T-cell (primary cell): Measurements from ENCODE around the gene TTBK1. TPM values are rescaled to one million over a fixed set of nuclear protein-coding genes. Genes with fewer than 3 reads are reported as not detected.

Source experiments
- ATAC-seq, 4 experiments: fragments of 200-7000 bp in 3 of 4; fragments of 150-1000 bp in 1 of 4; cut with Tn5 transposase; replicated peaks in 1 of 4; 1 replicate in 3 of 4; 2 replicates in 1 of 4; pipeline ENCODE4 v1.10.0; 2021; ENCODE audit warnings: moderate library complexity in 3 of 4, mild to moderate bottlenecking in 2 of 4, moderate number of reproducible peaks in 1 of 4
- CTCF ChIA-PET, 2 donors: fragments of 300-600 bp; sonication (Branson Sonifier 250); formaldehyde crosslinking; loops; one replicate each; lab custom pipeline; 2022; ENCODE audit warnings: antibody characterized with exemption in 2 of 2; lab: Charles Lee
- POLR2A ChIA-PET, 2 donors: fragments of 300-600 bp; sonication (Branson Sonifier 250); formaldehyde crosslinking; loops; one replicate each; lab custom pipeline; 2022; ENCODE audit warnings: antibody characterized with exemption in 2 of 2; lab: Charles Lee
- DNase-seq, 35 experiments: peaks; one replicate each; pipeline versions ENCODE4 v3.0.0 to v3.0.0-alpha.2; 2013 to 2023
- H3K27ac ChIP-seq: one replicate; pipeline ENCODE4 v1.5.1; 2013; ENCODE audit warnings: low read length
- H3K27me3 ChIP-seq, 2 experiments: replicated peaks in 1 of 2; 1 replicate in 1 of 2; 2 replicates in 1 of 2; pipeline versions ENCODE4 v1.6.1 to v1.7.0; 2013; ENCODE audit warnings: low read length in 1 of 2, mixed read lengths in 1 of 2; ENCODE audit not compliant: control insufficient read depth in 2 of 2, insufficient read depth in 2 of 2; ENCODE audit errors: extremely low read depth in 1 of 2
- H3K36me3 ChIP-seq, 2 donors: 1 replicate in 1 of 2; 2 replicates in 1 of 2; pipeline versions ENCODE4 v1.6.1 to v1.7.0; 2013; ENCODE audit warnings: low read length in 1 of 2; ENCODE audit not compliant: control insufficient read depth in 2 of 2, insufficient read depth in 1 of 2; ENCODE audit errors: extremely low read depth in 1 of 2
- H3K4me1 ChIP-seq, 2 experiments: 1 replicate in 1 of 2; 2 replicates in 1 of 2; pipeline versions ENCODE4 v1.6.1 to v1.7.0; 2013; ENCODE audit warnings: low read length in 2 of 2, mixed read lengths in 1 of 2; ENCODE audit not compliant: insufficient read depth in 2 of 2, control insufficient read depth in 1 of 2; ENCODE audit errors: extremely low read depth in 1 of 2
- H3K4me3 ChIP-seq, 2 donors: 1 replicate in 1 of 2; 2 replicates in 1 of 2; pipeline versions ENCODE4 v1.5.1 to v1.7.0; 2013; ENCODE audit warnings: mild to moderate bottlenecking in 2 of 2, low read length in 1 of 2, moderate library complexity in 1 of 2; ENCODE audit not compliant: control insufficient read depth in 1 of 2; ENCODE audit errors: extremely low read depth in 1 of 2
- H3K9me3 ChIP-seq: 2 replicates; pipeline ENCODE4 v1.7.0; 2013
- H3K27ac Mint-ChIP-seq, 2 donors: one replicate each; pipeline ENCODE4 v1.8.0; 2020 to 2021; ENCODE audit warnings: mild to moderate bottlenecking in 2 of 2, mixed read lengths in 2 of 2
- H3K27me3 Mint-ChIP-seq, 2 donors: one replicate each; pipeline ENCODE4 v1.8.0; 2021 to 2022; ENCODE audit warnings: mixed read lengths in 2 of 2
- H3K36me3 Mint-ChIP-seq: one replicate; pipeline ENCODE4 v1.8.0; 2021; ENCODE audit warnings: mixed read lengths
- H3K4me1 Mint-ChIP-seq, 3 donors: one replicate each; pipeline ENCODE4 v1.8.0; 2020 to 2022; ENCODE audit warnings: mixed read lengths in 3 of 3, mild to moderate bottlenecking in 1 of 3
- H3K4me3 Mint-ChIP-seq, 3 donors: one replicate each; pipeline ENCODE4 v1.8.0; 2020 to 2022; ENCODE audit warnings: mild to moderate bottlenecking in 3 of 3, mixed read lengths in 3 of 3, moderate library complexity in 3 of 3
- H3K9me3 Mint-ChIP-seq, 3 donors: one replicate each; pipeline ENCODE4 v1.8.0; 2020 to 2022; ENCODE audit warnings: mixed read lengths in 3 of 3
- WGBS: methylation state at CpG from one replicate; pipeline ENCODE4 v1.1.5; 2013; ENCODE audit warnings: missing lambda C conversion rate; ENCODE audit not compliant: insufficient coverage; 5-methylcytosine and 5-hydroxymethylcytosine counted together
- total RNA-seq, 35 experiments: library from RNA in 6 of 35; stranded (reverse) in 6 of 35; fragments of 120-200 nt in 1 of 35; gene quantifications; one replicate each; pipeline versions ENCODE4 v1.2.1 to v1.2.4 and lab custom pipeline; 2013 to 2026

TTBK1 gene
- total RNA-seq, 5 donors from 2014 or later (not counting 1 experiment from before 2014, with no cell fraction given): 0.03 to 0.07 TPM; not detected in 3

- CTCF ChIA-PET: no interaction called here
- no peak for ATAC-seq
- H3K27ac ChIP-seq: no peak overlapping the region
- no peaks in the 10 kb centered on the region for H3K9me3 Mint-ChIP-seq
- DNase-seq: no peak
- H3K4me1 Mint-ChIP-seq: peaks cover 0 to 2% (median 0%) of the 10 kb centered on the region in 3 donors
- H3K4me1 ChIP-seq: no peaks in the 10 kb centered on the region
- H3K27ac Mint-ChIP-seq: no peak overlapping the region
- H3K9me3 ChIP-seq: no peaks in the 10 kb centered on the region
- no peaks in the 10 kb centered on the region for H3K36me3 ChIP-seq
- H3K27me3 Mint-ChIP-seq: peaks cover 13 to 20% of the 10 kb centered on the region in 2 donors
- POLR2A ChIA-PET: no interaction called here
- no peaks in the 10 kb centered on the region for H3K36me3 Mint-ChIP-seq
- no peak overlapping the region for H3K4me3 ChIP-seq
- H3K27me3 ChIP-seq: peaks cover 0 to 41% of the 10 kb centered on the region in 2 experiments
- H3K4me3 Mint-ChIP-seq: no peak overlapping the region
- 73% methylated on average over 3 of the region's 7 CpGs for WGBS
Observed at GRCh38 chr6:43287717-43288679, 44.7 kb downstream of the TTBK1 start.

DNA sequence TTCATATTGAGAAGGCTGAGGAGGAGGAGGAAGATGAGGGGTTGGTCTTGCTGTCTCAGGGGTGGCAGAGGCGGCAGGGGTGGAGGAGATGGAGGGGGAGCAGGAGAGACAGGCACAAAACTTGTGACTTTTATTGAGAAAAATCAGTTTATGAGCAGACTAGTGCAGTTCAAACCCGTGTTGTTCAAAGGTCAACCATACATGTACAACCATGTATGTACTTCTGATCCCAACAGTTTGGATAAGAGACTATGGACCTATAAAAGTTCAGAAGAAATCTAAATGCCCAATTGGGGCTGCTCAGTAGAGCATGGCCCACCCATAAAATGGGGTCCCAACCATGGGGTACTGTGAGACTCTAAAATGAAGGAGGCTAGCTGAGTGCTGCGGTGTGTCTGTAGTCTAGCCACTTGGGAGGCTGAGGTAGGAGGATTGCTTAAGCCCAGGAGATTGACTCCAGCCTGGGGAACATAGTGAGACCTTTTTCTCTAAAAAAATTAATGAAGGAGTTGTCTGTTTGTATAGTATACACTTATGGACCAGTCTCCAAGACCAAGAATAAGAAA lies 47.1 kb downstream of the TTBK1 start:
- ChIA-PET CTCF (interaction anchor here in 1 of 2 donors (0.6 kb wide), 1 partner anchor 52 kb away, joined by 3 read pairs; no protein-coding TSS in a partner anchor), POLR2A (no interaction called here)
- H3K27me3 ChIP-seq: peaks cover 0 to 21% of the 10 kb centered on the region in 2 experiments
- H3K4me3 Mint-ChIP-seq: no peak overlapping the region
- H3K27me3 Mint-ChIP-seq: peaks cover 13 to 16% of the 10 kb centered on the region in 2 donors
- H3K36me3 Mint-ChIP-seq: no peaks in the 10 kb centered on the region
- H3K27ac Mint-ChIP-seq: no peak overlapping the region
- H3K9me3 Mint-ChIP-seq: no peaks in the 10 kb centered on the region
- no peak overlapping the region for H3K27ac ChIP-seq
- DNase-seq (no peak), ATAC-seq (no peak)
- peaks cover 0 to 2% (median 0%) of the 10 kb centered on the region in 3 donors for H3K4me1 Mint-ChIP-seq
- no peaks in the 10 kb centered on the region for H3K4me1 ChIP-seq
- H3K36me3 ChIP-seq: no peaks in the 10 kb centered on the region
- WGBS: 40% methylated on average over 1 of the region's 3 CpGs
- H3K9me3 ChIP-seq: no peaks in the 10 kb centered on the region
- H3K4me3 ChIP-seq: no peak overlapping the region

GRCh38 chr6:43290905-43291355 lies 47.6 kb downstream of the TTBK1 start:
- no peaks in the 10 kb centered on the region for H3K4me1 ChIP-seq
- H3K9me3 Mint-ChIP-seq: no peaks in the 10 kb centered on the region
- no peak overlapping the region for H3K27ac Mint-ChIP-seq
- DNase-seq (no peak), ATAC-seq (no peak)
- H3K36me3 Mint-ChIP-seq: no peaks in the 10 kb centered on the region
- H3K4me1 Mint-ChIP-seq: no peaks in the 10 kb centered on the region
- 83% methylated on average over 6 of the region's 6 CpGs for WGBS
- no peaks in the 10 kb centered on the region for H3K36me3 ChIP-seq
- peaks cover 0 to 17% of the 10 kb centered on the region in 2 experiments for H3K27me3 ChIP-seq
- no peaks in the 10 kb centered on the region for H3K9me3 ChIP-seq
- ChIA-PET CTCF (no interaction called here), POLR2A (no interaction called here)
- peaks cover 8 to 11% of the 10 kb centered on the region in 2 donors for H3K27me3 Mint-ChIP-seq
- H3K4me3 Mint-ChIP-seq: no peak overlapping the region
- no peak overlapping the region for H3K27ac ChIP-seq
- H3K4me3 ChIP-seq: no peak overlapping the region

DNA sequence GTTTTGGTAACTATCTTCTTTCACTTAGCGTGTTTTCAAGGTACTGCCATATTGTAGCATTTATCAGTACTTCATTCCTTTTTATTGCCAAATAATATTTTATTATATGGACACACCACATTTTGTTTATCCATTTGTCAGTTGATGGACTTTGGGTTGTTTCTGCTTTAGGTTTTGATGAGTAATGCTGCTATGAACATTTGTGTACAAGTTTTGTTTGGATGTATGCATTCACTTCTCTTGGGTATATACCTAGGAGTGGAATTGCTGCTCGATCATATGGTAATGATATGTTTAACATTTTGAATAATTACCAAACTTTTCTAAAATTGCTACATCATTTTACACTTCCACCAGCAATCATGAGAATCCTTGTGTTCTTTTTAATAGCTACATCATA lies 48.4 kb downstream of the TTBK1 start:
- no peak overlapping the region for H3K27ac Mint-ChIP-seq
- H3K4me1 Mint-ChIP-seq: no peaks in the 10 kb centered on the region
- H3K27me3 ChIP-seq: peaks cover 0 to 10% of the 10 kb centered on the region in 2 experiments
- no peaks in the 10 kb centered on the region for H3K36me3 Mint-ChIP-seq
- no peaks in the 10 kb centered on the region for H3K4me1 ChIP-seq
- no peak overlapping the region for H3K4me3 ChIP-seq
- DNase-seq (no peak), ATAC-seq (no peak)
- H3K27me3 Mint-ChIP-seq: peaks cover 4 to 8% of the 10 kb centered on the region in 2 donors
- H3K9me3 ChIP-seq: no peaks in the 10 kb centered on the region
- no peaks in the 10 kb centered on the region for H3K36me3 ChIP-seq
- POLR2A ChIA-PET: no interaction called here
- H3K4me3 Mint-ChIP-seq: no peak overlapping the region
- no peak overlapping the region for H3K27ac ChIP-seq
- WGBS: no CpG with 5 or more reads among the region's 2 CpGs
- CTCF ChIA-PET: interaction anchor here in 1 of 2 donors (0.7 kb wide), 1 partner anchor 1416 kb away, joined by 4 read pairs; no protein-coding TSS in a partner anchor
- no peaks in the 10 kb centered on the region for H3K9me3 Mint-ChIP-seq

GRCh38 chr6:43292341-43292740 lies 49.1 kb downstream of the TTBK1 start:
- H3K27ac Mint-ChIP-seq: no peak overlapping the region
- no peak for ATAC-seq
- H3K36me3 Mint-ChIP-seq: no peaks in the 10 kb centered on the region
- no peaks in the 10 kb centered on the region for H3K4me1 ChIP-seq
- 100% methylated on average over 2 of the region's 6 CpGs for whole genome bisulfite sequencing
- H3K4me3 Mint-ChIP-seq: no peak overlapping the region
- H3K36me3 ChIP-seq: no peaks in the 10 kb centered on the region
- no peaks in the 10 kb centered on the region for H3K9me3 ChIP-seq
- CTCF ChIA-PET: interaction anchor here (0.6 to 0.7 kb wide), 2 partner anchors 65 to 1417 kb away, joined by 3 to 4 read pairs; no protein-coding TSS in a partner anchor
- no peaks in the 10 kb centered on the region for H3K4me1 Mint-ChIP-seq
- no peak overlapping the region for H3K4me3 ChIP-seq
- DNase-seq: no peak
- no peaks in the 10 kb centered on the region for H3K9me3 Mint-ChIP-seq
- POLR2A ChIA-PET: interaction anchor here in 1 of 2 donors (0.7 kb wide), 1 partner anchor 671 kb away, joined by 3 read pairs; no protein-coding TSS in a partner anchor
- H3K27me3 Mint-ChIP-seq: peaks cover 0 to 4% of the 10 kb centered on the region in 2 donors
- no peak overlapping the region for H3K27ac ChIP-seq
- H3K27me3 ChIP-seq: peaks cover 0 to 11% of the 10 kb centered on the region in 2 experiments

DNA sequence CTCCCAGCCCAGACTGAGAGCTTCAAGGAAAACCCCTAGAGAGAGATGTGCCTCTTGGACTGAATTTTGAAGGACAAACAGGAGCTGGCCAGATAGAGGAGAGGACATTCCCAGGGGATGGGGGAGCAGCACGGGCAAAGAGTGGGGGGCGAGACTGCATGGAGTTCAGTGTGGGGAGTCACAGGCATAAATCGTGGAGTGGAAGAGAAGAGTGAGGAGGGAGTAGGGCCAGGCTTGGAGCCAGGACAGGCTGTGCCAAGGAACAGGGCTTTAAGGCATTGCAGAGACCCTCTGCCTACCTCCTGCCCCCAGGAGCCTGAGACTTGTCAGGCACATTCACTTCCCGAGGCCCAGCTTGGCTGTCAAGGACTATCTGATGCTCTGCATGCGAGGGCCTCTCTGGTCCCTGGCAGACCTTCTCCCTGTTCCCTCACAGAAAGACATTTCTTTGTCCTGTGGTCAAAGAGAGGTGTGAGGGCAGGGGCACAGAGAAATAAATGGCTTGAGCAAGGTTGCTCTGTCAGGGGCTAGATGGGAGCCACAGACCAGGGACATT lies 49.6 kb downstream of the TTBK1 start:
- Histone ChIP-seq H3K27me3 (peaks cover 0 to 15% of the 10 kb centered on the region in 2 experiments), H3K27ac (no peak overlapping the region), H3K36me3 (no peaks in the 10 kb centered on the region), H3K4me3 (no peak overlapping the region), H3K9me3 (no peaks in the 10 kb centered on the region), H3K4me1 (no peaks in the 10 kb centered on the region)
- ATAC-seq (no peak), DNase-seq (no peak)
- CTCF ChIA-PET: interaction anchor here in 1 of 2 donors (0.6 kb wide), 1 partner anchor 65 kb away, joined by 3 read pairs; no protein-coding TSS in a partner anchor
- WGBS: 90% methylated on average over 2 of the region's 5 CpGs
- H3K27me3 Mint-ChIP-seq: peaks cover 0 to 4% of the 10 kb centered on the region in 2 donors
- POLR2A ChIA-PET: interaction anchor here in 1 of 2 donors (0.7 kb wide), 1 partner anchor 672 kb away, joined by 3 read pairs; no protein-coding TSS in a partner anchor
- no peak overlapping the region for H3K4me3 Mint-ChIP-seq
- no peak overlapping the region for H3K27ac Mint-ChIP-seq
- H3K4me1 Mint-ChIP-seq: no peaks in the 10 kb centered on the region
- H3K36me3 Mint-ChIP-seq: no peaks in the 10 kb centered on the region
- H3K9me3 Mint-ChIP-seq: no peaks in the 10 kb centered on the region
